Stimulated activated effector memory CD8-positive, alpha-beta T cell treated with anti-CD3 and anti-CD28 coated beads, Interleukin-12 subunit alpha, Interleukin-12 subunit beta, amount 100 ng/mL, for 72 hours (primary cell): ENCODE results near the gene SLC17A7.

ENCODE experiments used
- ATAC-seq: fragments of 150-1000 bp; cut with Tn5 transposase; 2 replicates; pipeline ENCODE4 v1.10.0; 2021
- DNase-seq, 2 donors: peaks; one replicate each; pipeline ENCODE4 v3.0.0; 2021 to 2022; ENCODE audit warnings: low spot score in 2 of 2
- H3K27ac Mint-ChIP-seq: one replicate; pipeline ENCODE4 v1.8.0; 2022; ENCODE audit warnings: mild to moderate bottlenecking, mixed read lengths
- H3K36me3 Mint-ChIP-seq: one replicate; pipeline ENCODE4 v1.8.0; 2022; ENCODE audit warnings: mild to moderate bottlenecking, mixed read lengths
- H3K4me1 Mint-ChIP-seq: one replicate; pipeline ENCODE4 v1.8.0; 2022; ENCODE audit warnings: mixed read lengths
- H3K4me3 Mint-ChIP-seq: one replicate; pipeline ENCODE4 v1.8.0; 2022; ENCODE audit warnings: mild to moderate bottlenecking, mixed read lengths
- H3K9me3 Mint-ChIP-seq: one replicate; pipeline ENCODE4 v1.8.0; 2022; ENCODE audit warnings: mixed read lengths

SLC17A7 gene

DNA sequence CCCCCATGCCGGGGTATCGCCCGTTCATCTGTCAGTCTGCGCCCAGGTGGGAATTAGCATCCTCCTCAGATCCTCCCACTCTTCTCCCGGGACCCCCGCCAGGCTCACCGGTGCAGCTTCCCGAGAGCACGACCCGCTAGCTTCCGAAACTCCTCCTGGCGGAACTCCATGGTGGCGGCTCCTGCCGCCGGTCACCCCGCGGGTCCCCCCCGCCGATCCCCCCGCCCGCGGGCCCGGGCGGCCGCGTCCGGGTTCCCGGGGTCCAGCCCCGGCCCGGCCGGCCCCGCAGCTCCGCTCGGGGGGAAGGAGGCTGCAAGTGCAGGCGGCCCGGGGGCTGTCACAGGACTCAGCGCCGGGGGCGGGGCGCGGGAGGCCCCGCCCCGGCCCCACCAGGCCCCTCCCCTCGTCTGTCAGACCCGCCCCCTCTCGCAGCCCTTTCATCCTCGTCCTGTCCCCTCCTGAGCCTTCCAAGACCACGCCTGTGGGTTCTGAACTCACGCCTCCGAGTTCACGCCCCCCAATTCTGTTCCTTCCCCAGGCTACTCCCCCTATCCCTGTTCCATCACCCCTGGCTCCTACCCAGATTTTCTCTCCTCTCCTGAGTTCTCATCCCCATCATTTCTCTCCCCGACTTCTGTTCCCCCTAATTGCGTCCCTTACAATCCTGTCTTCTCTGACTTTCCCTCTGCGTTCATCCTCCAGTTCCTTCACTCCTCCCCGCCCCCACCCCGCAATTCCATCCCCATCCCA, at the start of gene SLC17A7:
SLC17A7 (minus strand) TSS at position 318 of the 750 bp plus-strand sequence; CDS start at position 170, 148 bp downstream.
- H3K4me3 Mint-ChIP-seq: peak within 1 kb of the TSS; percentile 74
- no peaks in the 10 kb centered on the region for H3K9me3 Mint-ChIP-seq
- H3K27ac Mint-ChIP-seq: peak within 1 kb of the TSS; percentile 88
- no peak for DNase-seq
- ATAC-seq: no peak
- H3K4me1 Mint-ChIP-seq: peaks cover 53% of the 10 kb centered on the region
- H3K36me3 Mint-ChIP-seq: peaks cover 22% of the 10 kb centered on the region

DNA sequence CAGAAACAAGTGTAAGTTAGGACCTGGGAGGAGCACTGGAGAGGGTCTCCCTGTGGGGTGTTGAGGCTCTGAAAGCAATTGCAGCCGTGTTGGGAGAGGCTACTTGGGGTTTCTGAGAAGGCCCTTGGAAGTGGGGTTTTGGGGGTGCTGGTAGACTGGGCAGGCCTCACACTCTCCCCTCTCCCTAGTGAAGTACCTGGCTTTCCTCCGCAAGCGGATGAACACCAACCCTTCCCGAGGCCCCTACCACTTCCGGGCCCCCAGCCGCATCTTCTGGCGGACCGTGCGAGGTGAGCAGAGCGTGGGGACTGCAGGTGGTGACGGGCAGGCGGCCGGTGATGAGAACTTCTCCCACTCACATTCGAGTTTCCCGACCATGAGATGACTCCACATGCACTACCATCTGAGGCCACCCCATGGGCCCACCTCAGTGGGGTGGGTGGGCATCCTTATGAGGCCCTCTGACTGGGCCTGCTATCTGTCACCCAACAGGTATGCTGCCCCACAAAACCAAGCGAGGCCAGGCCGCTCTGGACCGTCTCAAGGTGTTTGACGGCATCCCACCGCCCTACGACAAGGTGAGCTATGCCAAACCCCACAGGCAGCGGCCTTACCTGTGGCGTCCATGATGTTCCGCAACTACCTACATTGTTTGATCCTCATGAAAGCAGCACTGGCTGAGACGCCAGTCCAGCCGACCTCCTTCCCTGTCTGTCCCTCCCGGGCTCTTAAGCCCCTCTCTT, 49.1 kb upstream of the SLC17A7 start:
- peaks cover 92% of the 10 kb centered on the region for H3K36me3 Mint-ChIP-seq
- DNase-seq (peak in 1 of 2 donors; percentile 56), ATAC-seq (no peak)
- H3K4me1 Mint-ChIP-seq: peaks cover 72% of the 10 kb centered on the region
- no peaks in the 10 kb centered on the region for H3K9me3 Mint-ChIP-seq
- peak overlapping the region; percentile 93 for H3K4me3 Mint-ChIP-seq
- H3K27ac Mint-ChIP-seq: peak overlapping the region; percentile 100

DNA sequence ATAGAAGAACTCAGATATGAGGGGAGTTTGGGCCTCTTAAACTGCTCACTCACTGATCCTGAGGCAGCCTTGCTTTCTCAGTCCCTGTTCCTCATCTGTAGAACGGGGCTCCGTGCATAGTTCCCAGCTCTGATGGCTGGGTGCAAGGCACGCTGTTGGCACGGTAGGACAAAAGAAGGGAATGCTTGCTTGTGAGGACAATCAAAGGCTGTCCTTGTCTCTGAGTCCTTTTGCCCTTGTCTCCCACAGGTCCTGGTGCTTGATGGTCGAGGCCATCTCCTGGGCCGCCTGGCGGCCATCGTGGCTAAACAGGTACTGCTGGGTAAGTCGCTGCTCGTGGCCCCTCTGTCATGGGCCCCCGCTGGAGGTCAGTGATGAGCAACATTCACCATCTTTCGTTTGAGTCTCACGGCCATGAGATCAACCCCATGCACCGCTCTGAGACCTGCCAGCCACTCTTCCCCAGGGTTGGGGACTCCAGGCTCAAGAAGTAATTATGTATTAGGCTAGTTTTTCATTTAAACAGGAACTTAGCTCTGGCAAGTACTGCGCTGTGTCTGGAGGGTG, 48.4 kb upstream of the SLC17A7 start:
- Mint-ChIP-seq H3K36me3 (peaks cover 98% of the 10 kb centered on the region), H3K4me1 (peaks cover 72% of the 10 kb centered on the region), H3K9me3 (no peaks in the 10 kb centered on the region), H3K4me3 (peak overlapping the region; percentile 93), H3K27ac (peak overlapping the region; percentile 100)
- peak in 1 of 2 donors; percentile 79 for DNase-seq
- peak; percentile 39 for ATAC-seq

DNA sequence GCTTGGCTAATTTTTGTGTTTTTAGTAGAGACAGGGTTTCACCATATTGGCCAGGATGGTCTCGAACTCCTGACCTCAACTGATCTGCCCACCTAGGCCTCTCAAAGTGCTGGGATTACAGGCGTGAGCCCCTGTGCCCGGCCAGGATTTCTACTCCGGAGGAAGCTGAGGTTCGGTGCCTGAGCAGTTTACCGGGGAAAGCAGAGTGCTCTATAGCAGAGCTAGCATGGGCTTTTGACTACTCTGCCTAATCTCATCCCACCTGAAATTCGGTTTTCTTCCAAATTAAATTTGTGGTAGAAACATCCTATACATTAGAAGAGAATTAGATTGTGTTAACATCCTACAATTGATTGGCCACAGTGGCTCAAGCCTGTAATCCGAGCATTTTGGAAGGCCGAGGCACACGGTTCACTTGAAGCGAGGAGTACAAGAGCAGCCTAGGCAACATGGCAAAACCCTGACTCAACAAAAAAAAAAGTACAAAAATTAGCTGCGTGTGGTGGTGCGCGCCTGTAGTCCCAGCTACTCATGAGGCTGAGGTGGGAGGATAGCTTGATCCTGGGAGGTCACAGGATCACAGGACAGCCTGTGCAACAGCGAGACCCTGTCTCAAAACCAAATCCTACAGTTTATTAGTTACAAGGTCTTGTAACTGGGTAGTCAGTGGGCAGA, 47.7 kb upstream of the SLC17A7 start:
- DNase-seq (no peak), ATAC-seq (no peak)
- Mint-ChIP-seq H3K4me1 (peaks cover 72% of the 10 kb centered on the region), H3K9me3 (no peaks in the 10 kb centered on the region), H3K27ac (peak overlapping the region; percentile 100), H3K4me3 (peak overlapping the region; percentile 93), H3K36me3 (peaks cover 99% of the 10 kb centered on the region)

DNA sequence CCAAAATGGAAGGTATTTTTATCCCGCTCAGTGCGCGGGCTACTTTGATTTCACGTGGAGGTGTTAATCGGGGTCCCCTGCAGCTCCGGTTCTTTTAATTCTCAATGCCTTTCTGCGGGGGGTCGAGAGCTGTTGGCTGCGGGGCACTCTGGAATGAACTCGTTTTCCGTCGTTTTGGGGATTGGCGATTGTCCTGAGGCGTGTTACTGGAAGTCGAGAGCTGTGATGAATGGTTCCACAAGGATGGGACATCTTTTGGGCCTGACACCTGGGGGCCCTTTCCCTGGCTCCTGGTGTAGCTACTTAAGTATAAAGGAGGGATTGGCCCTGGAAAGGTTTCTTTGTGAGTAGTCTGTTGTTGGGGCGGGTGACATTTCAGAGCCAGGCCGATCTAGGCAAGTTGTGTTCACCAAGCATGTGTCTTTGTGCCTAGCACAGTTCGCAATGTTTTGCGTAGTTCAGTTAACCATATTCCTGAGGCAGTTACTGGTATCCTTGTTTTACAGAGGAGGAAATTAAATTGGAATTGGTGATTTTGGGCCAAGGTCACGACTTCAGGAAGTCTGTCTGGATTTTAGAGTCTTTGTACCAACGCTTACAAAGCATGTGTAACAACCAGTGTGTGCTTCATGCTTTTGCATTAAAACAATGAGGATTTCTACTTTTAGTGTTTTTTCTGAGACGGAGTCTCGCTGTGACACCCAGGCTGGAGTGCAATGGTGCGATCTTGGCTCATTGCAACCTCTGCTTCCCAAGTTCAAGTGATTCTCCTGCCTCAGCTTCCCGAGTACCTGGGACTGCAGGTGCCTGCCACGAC, 46.9 kb upstream of the SLC17A7 start:
- Mint-ChIP-seq H3K4me1 (peaks cover 68% of the 10 kb centered on the region), H3K4me3 (peak overlapping the region; percentile 93), H3K9me3 (no peaks in the 10 kb centered on the region), H3K27ac (peak overlapping the region; percentile 100), H3K36me3 (peaks cover 99% of the 10 kb centered on the region)
- ATAC-seq (no peak), DNase-seq (no peak)

DNA sequence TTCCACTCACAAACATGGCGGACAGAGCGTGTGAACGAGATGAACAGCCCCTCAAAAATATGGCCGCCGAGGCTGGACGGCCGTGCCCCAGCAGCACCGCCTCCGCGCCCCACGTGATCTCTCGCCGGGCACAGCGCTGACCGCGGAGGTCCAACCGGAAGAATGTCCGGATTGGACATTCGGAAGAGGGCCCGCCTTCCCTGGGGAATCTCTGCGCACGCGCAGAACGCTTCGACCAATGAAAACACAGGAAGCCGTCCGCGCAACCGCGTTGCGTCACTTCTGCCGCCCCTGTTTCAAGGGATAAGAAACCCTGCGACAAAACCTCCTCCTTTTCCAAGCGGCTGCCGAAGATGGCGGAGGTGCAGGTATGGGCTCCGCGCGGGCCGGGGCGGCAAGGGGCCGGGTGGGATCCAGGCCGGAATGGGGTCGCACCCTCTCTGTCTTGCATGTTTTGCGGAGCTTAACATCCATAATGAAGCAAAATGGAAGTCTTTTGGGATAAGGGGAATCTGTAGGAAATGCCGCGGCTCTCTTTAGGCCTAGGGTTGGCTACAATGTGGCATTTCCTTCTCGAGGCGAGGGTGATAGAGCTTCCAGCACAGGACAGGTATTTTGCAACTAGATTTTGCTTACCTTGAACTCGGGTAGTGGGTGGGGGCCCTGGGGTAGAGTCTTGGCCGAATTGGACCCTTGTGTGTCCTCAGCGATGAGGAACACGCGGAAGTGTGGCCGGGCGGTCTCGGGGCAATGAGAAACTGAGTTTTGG, 46.1 kb upstream of the SLC17A7 start, which contains the start of gene RPL13A:
RPL13A (plus strand) TSS at position 332 of the 769 bp plus-strand sequence; CDS start at position 354, 22 bp downstream.
- H3K4me1 Mint-ChIP-seq: peaks cover 60% of the 10 kb centered on the region

DNA sequence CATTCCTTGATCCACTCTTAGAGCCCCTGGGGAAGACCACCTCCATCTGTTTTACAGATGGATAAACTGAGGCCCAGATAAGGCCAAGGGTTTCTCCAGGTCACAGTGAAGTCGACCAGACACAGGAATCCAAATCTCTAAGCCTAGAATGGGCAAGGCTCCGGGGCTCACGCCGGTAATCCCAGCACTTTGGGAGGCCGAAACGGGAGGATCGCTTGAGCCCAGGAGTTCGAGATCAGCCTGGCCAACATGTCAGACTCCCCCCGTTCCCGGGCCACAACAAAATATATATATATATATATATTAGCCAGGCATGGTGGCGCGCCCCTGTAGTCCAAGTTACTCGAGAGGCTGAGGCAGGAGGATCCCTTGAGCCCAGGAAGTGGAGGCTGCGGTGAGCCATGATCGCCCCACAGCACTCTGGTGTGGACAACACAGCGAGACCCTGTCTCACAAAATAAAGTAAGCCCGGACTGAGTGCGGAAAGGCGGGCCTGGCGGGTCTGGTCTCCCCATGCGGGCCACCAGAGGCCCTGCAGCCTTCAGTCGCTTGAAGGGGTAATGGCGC, 45.5 kb upstream of the SLC17A7 start:
- Mint-ChIP-seq H3K4me3 (peak overlapping the region; percentile 93), H3K9me3 (no peaks in the 10 kb centered on the region), H3K36me3 (peaks cover 99% of the 10 kb centered on the region), H3K27ac (peak overlapping the region; percentile 100), H3K4me1 (peaks cover 53% of the 10 kb centered on the region)
- no peak for DNase-seq
- ATAC-seq: no peak

More for the DNA sequence above, 46.1 kb upstream of the SLC17A7 start, which contains the start of gene RPL13A:
- Mint-ChIP-seq H3K9me3 (no peaks in the 10 kb centered on the region), H3K4me3 (peak within 1 kb of the TSS; percentile 93), H3K36me3 (peaks cover 99% of the 10 kb centered on the region), H3K27ac (peak within 1 kb of the TSS; percentile 100)
- peak; percentile 88 for ATAC-seq
- peak; percentile 99 to 100 for DNase-seq

DNA sequence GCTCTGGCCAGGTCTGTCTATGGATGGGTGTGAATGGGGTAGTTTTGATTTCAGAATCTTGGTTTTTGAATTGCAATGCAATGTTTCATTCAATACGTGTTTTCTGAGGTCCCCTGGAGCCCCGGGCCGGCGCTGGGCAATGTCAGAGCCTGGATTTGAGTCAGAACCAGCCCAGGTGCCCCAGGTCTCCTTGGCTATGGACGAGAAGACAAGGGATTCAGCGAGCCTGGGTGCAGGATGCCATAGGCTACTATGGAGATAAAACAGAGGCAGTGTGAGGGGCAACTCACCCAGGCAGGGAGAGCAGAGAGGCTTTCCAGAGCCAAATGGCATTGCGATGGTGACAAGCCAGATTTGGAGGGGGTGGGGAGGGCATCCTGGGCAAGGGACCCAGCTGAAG, 44.9 kb upstream of the SLC17A7 start:
- H3K4me1 Mint-ChIP-seq: peaks cover 48% of the 10 kb centered on the region
- no peaks in the 10 kb centered on the region for H3K9me3 Mint-ChIP-seq
- H3K27ac Mint-ChIP-seq: peak overlapping the region; percentile 100
- DNase-seq (no peak), ATAC-seq (no peak)
- peaks cover 99% of the 10 kb centered on the region for H3K36me3 Mint-ChIP-seq
- peak overlapping the region; percentile 93 for H3K4me3 Mint-ChIP-seq

DNA sequence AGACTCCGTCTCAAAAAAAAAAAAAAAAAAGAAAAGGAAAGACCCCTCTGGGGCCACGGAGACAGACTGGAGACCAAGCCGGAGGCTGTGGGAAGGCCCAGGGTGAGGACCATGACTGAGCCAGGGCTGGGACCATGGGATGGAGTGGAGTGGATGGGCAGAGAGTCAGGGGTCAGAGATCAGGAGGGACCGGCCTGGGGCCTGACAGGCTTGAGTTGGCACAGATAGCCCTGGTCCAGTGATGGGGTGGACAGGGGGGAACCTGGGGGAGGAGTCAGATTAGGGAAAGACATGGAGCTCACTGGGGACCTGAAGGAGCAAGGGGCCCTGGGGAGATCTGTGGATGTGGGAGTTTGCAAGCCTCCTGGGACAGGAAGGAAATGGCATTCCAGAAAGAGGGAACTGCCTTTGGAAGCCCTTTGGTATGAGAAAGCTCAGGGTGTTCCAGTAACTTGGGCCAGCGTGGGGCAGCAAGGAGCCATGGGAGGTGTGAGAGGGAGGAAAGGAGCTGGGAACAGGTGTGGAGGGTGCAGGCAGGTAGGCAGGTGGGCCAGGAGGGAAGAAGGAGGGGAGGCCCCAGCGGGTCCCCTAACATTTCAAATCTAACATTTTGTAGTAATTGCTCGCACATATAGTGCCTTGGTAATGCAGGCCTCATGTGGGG, 39.8 kb upstream of the SLC17A7 start:
- peaks cover 100% of the 10 kb centered on the region for H3K36me3 Mint-ChIP-seq
- H3K4me3 Mint-ChIP-seq: no peak overlapping the region
- ATAC-seq: no peak
- no peaks in the 10 kb centered on the region for H3K9me3 Mint-ChIP-seq
- no peak for DNase-seq
- H3K4me1 Mint-ChIP-seq: peaks cover 7% of the 10 kb centered on the region
- H3K27ac Mint-ChIP-seq: peak overlapping the region; percentile 82

DNA sequence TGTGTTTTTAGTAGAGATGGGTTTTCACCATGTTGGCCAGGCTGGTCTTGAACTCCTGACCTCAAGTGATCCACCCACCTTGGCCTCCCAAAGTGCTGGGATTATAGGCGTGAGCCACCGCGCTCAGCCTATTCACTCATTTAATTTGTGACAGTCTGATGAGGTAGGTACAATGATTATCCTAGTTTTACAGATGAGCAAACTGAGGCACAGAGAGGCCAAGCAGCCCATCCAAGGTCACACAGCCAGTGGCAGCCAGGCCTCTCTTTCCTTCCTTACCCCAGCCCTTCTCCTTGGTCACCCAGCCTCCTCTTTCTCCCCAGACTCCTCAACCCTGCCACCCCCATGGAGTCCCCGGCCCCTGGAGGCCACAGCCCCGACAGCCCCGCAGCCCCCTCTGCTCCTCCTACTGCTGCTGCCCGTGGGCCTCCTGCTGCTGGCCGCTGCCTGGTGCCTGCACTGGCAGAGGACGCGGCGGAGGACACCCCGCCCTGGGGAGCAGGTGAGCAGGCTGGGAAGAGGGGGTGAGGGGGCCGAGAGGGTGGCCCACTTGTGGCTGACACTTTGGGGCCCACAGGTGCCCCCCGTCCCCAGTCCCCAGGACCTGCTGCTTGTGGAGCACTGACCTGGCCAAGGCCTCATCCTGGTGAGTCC, 38.8 kb upstream of the SLC17A7 start:
- Mint-ChIP-seq H3K9me3 (no peaks in the 10 kb centered on the region), H3K4me3 (no peak overlapping the region), H3K27ac (peak overlapping the region; percentile 82), H3K36me3 (peaks cover 99% of the 10 kb centered on the region), H3K4me1 (peaks cover 16% of the 10 kb centered on the region)
- no peak for ATAC-seq
- DNase-seq: no peak

DNA sequence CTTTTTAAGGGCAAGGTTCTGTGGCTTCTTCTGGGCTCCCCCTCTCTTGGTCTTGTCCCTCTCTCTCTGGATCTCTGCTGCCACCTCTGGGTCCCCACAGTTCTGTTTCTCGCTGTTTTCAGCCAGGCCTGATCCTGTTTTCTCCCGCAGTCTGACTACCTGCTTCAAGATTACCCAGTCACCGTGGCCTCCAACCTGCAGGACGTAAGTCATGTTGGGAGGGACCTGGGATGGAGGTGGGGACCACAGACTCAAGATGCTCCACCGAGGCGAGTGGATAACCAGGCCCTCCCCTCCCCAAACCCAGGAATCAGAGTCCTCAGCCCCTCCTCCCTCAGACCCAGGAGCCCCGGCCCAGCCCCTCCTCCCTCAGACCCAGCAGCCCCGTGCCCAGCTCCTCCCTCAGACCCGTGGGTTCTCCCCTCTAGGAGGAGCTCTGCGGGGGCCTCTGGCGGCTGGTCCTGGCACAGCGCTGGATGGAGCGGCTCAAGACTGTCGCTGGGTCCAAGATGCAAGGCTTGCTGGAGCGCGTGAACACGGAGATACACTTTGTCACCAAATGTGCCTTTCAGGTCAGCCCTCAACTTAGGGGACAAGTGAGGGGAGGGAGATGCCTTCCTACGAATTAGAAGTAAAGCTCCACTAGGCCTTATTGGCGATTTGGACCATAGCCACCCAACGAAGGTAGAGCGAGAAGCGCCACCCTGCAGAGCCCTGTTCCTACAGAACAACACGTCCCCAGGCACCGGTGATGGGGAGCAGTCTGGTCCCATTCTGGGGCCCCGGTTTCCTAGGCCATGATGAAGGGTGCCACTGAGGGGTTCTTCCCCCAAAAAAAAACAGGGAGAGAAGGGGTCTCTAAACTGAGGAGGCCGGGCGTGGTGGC, 34.9 kb upstream of the SLC17A7 start:
- Mint-ChIP-seq H3K27ac (peak overlapping the region; percentile 96), H3K9me3 (no peaks in the 10 kb centered on the region), H3K36me3 (peaks cover 73% of the 10 kb centered on the region), H3K4me1 (peaks cover 41% of the 10 kb centered on the region), H3K4me3 (peak overlapping the region; percentile 88)
- ATAC-seq: peak; percentile 75
- peak in 1 of 2 donors; percentile 84 for DNase-seq
